GM21447 (cell line): Measurements from ENCODE around the gene NEURL4.

Experiments
- ATAC-seq: cut with Tn5 transposase; IDR thresholded peaks from one replicate; pipeline ENCODE4 v1.9.1; 2021; ENCODE audit not compliant: unreplicated experiment

NEURL4 gene

GRCh38 chr17:7306911-7307685 lies 22.0 kb downstream of the NEURL4 start, which contains the start of gene EIF5A:
Gene EIF5A (plus strand): TSS chr17:7307628. CDS start chr17:7309636, 2,008 bp downstream.
- peak; percentile 66 for ATAC-seq

GRCh38 chr17:7304179-7304578 lies 25.0 kb downstream of the NEURL4 start:
- ATAC-seq, result no peak

GRCh38 chr17:7296189-7296861 lies 32.8 kb downstream of the NEURL4 start:
- ATAC-seq, result no peak

- ATAC-seq, result no peak
Observed at GRCh38 chr17:7295230-7296180, 33.6 kb downstream of the NEURL4 start.

GRCh38 chr17:7294614-7295153 lies 34.5 kb downstream of the NEURL4 start, which contains the start of gene YBX2:
Gene YBX2 (minus strand): TSS chr17:7294639. CDS start chr17:7294500, 139 bp downstream.
- ATAC-seq, result no peak

GRCh38 chr17:7293816-7294613 lies 35.1 kb downstream of the NEURL4 start:
- ATAC-seq, result no peak

GRCh38 chr17:7293159-7293558 lies 36.0 kb downstream of the NEURL4 start:
- no peak for ATAC-seq

GRCh38 chr17:7292729-7293128 lies 36.4 kb downstream of the NEURL4 start:
- no peak for ATAC-seq

- ATAC-seq, result no peak
Observed at GRCh38 chr17:7292194-7292593, 36.9 kb downstream of the NEURL4 start.

- ATAC-seq, result no peak
Observed at GRCh38 chr17:7290685-7291084, 38.5 kb downstream of the NEURL4 start.

- ATAC-seq, result no peak
Observed at GRCh38 chr17:7290166-7290565, 39.0 kb downstream of the NEURL4 start.

GRCh38 chr17:7289256-7290032 lies 39.7 kb downstream of the NEURL4 start:
- no peak for ATAC-seq

- ATAC-seq, result no peak
Observed at GRCh38 chr17:7285679-7286078, 43.5 kb downstream of the NEURL4 start.

GRCh38 chr17:7284911-7285310 lies 44.2 kb downstream of the NEURL4 start:
- ATAC-seq, result no peak

GRCh38 chr17:7283471-7284216 lies 45.5 kb downstream of the NEURL4 start:
- ATAC-seq, result no peak

- ATAC-seq, result no peak
Observed at GRCh38 chr17:7282752-7283321, 46.3 kb downstream of the NEURL4 start.

GRCh38 chr17:7281953-7282751 lies 47.0 kb downstream of the NEURL4 start:
- ATAC-seq, result no peak
